Globus pallidus (tissue), 1 donor: ENCODE results near the gene ANTXRL.
"Not testable (repeated sequence)": the region's sequence is repeated elsewhere in the genome, so short reads cannot be mapped to it uniquely, and the experiment has no call there.

Experiments used
- DNase-seq: peaks from one replicate; pipeline ENCODE4 v3.0.0-alpha.2; 2015; ENCODE audit warnings: low spot score

ANTXRL gene

GRCh38 chr10:46254467-46254866 lies 32.3 kb upstream of the ANTXRL start:
- DNase-seq, result no peak

GRCh38 chr10:46255210-46255609 lies 31.6 kb upstream of the ANTXRL start:
- not testable (repeated sequence) for DNase-seq

- DNase-seq, result peak; percentile 31
Measured at GRCh38 chr10:46255801-46256747, 30.7 kb upstream of the ANTXRL start.

GRCh38 chr10:46257099-46257498 lies 29.7 kb upstream of the ANTXRL start:
- DNase-seq, result no peak

- DNase-seq, result not testable (repeated sequence)
Measured at GRCh38 chr10:46262906-46263560, 23.8 kb upstream of the ANTXRL start.

- DNase-seq, result no peak
Measured at GRCh38 chr10:46263831-46264268, 22.9 kb upstream of the ANTXRL start.

GRCh38 chr10:46264336-46264735 lies 22.5 kb upstream of the ANTXRL start:
- no peak for DNase-seq

GRCh38 chr10:46264737-46265368 lies 21.9 kb upstream of the ANTXRL start:
- no peak for DNase-seq

GRCh38 chr10:46265566-46266305 lies 21.1 kb upstream of the ANTXRL start:
- DNase-seq, result not testable (repeated sequence)

GRCh38 chr10:46266306-46266985 lies 20.4 kb upstream of the ANTXRL start:
- DNase-seq, result no peak

GRCh38 chr10:46267132-46267985 lies 19.4 kb upstream of the ANTXRL start:
- DNase-seq, result no peak

GRCh38 chr10:46268076-46268881 lies 18.5 kb upstream of the ANTXRL start:
- DNase-seq, result no peak

- DNase-seq, result not testable (repeated sequence)
Measured at GRCh38 chr10:46269554-46270053, 17.2 kb upstream of the ANTXRL start.

- no peak for DNase-seq
Measured at GRCh38 chr10:46270086-46270811, 16.5 kb upstream of the ANTXRL start.

- DNase-seq, result not testable (repeated sequence)
Measured at GRCh38 chr10:46270963-46271530, 15.8 kb upstream of the ANTXRL start.

- DNase-seq, result not testable (repeated sequence)
Measured at GRCh38 chr10:46271795-46272499, 14.8 kb upstream of the ANTXRL start.

GRCh38 chr10:46272863-46273415 lies 13.9 kb upstream of the ANTXRL start:
- no peak for DNase-seq
